HepG2 (cell line): ENCODE measurements around the gene PXYLP1. TPM values are rescaled to one million over a fixed set of nuclear protein-coding genes. Genes with fewer than 3 reads are reported as not detected.

ENCODE experiments used
- ATAC-seq: fragments of 200-7000 bp; cut with Tn5 transposase; 3 replicates; pipeline ENCODE4 v1.9.1; 2020; ENCODE audit warnings: mild to moderate bottlenecking, moderate library complexity
- BruUV-seq: library from RNA; stranded (reverse); fragments of 400-500 nt; replicated peaks from 2 replicates; lab custom pipeline; 2021; lab: Mats Ljungman, UMichigan
- CTCF ChIA-PET: fragments of 300-600 bp; formaldehyde crosslinking; extraction: SDS; loops from one replicate; lab custom pipeline; 2021; ENCODE audit warnings: low total read pairs, inconsistent platforms, low intra/inter-chr PET ratio; lab: Yijun Ruan, JAX
- POLR2A ChIA-PET: fragments of 350-600 bp; sonication (Branson Sonifier 250); formaldehyde crosslinking; loops from one replicate; lab custom pipeline; 2020; ENCODE audit warnings: antibody characterized with exemption, inconsistent platforms; lab: Yijun Ruan, JAX
- DNase-seq: peaks from one replicate; pipeline ENCODE4 v3.0.0-alpha.2; 2015; ENCODE audit warnings: low spot score
- FAIRE-seq: peaks from 3 replicates; lab custom pipeline; 2011; peaks lifted over from hg19 to GRCh38; lab: Jason Lieb, UNC
- H2AFZ ChIP-seq: one replicate; pipeline ENCODE4 v1.6.1; 2011; ENCODE audit warnings: low read length, inconsistent platforms
- H3K27ac ChIP-seq: fragments of 300-600 bp; 3 replicates; pipeline ENCODE4 v1.8.0; 2011; ENCODE audit warnings: mixed run types, mild to moderate bottlenecking, mixed read lengths, low read length, inconsistent platforms; ENCODE audit not compliant: insufficient read depth; ENCODE audit errors: extremely low read length
- H3K27me3 ChIP-seq, 2 experiments: fragments of 200-600 bp in 1 of 2; 2 replicates in 1 of 2; 3 replicates in 1 of 2; pipeline versions ENCODE4 v1.6.0 to v1.8.0; 2011; ENCODE audit warnings: low read length in 2 of 2, mild to moderate bottlenecking in 2 of 2, moderate library complexity in 2 of 2, inconsistent platforms in 1 of 2; ENCODE audit not compliant: insufficient read depth in 2 of 2, control insufficient read depth in 1 of 2
- H3K36me3 ChIP-seq, 2 experiments: fragments of 200-600 bp in 1 of 2; replicated peaks in 1 of 2; 2 replicates in 1 of 2; 3 replicates in 1 of 2; pipeline versions ENCODE4 v1.5.1 to v1.8.0; 2011; ENCODE audit warnings: low read length in 2 of 2, inconsistent platforms in 1 of 2; ENCODE audit not compliant: insufficient read depth in 2 of 2, control insufficient read depth in 1 of 2
- H3K4me1 ChIP-seq: 2 replicates; pipeline ENCODE4 v1.5.1; 2012; ENCODE audit warnings: low read length, inconsistent platforms; ENCODE audit not compliant: insufficient read depth
- H3K4me2 ChIP-seq: 2 replicates; pipeline ENCODE4 v1.6.0; 2011; ENCODE audit warnings: low read depth, low read length, inconsistent platforms
- H3K4me3 ChIP-seq, 3 experiments: fragments of 200-600 bp in 1 of 3; sonication (generic), shearing (Covaris generic) in 1 of 3; replicated peaks in 1 of 3; 2 replicates each; pipeline ENCODE4 v1.5.1; 2011 to 2016; ENCODE audit warnings: low read length in 3 of 3, inconsistent platforms in 2 of 3, low read depth in 2 of 3, mild to moderate bottlenecking in 2 of 3, control low read depth in 1 of 3, mixed read lengths in 1 of 3; ENCODE audit not compliant: insufficient read depth in 1 of 3
- H3K79me2 ChIP-seq: one replicate; pipeline ENCODE4 v1.6.1; 2011; ENCODE audit warnings: low read length, inconsistent platforms; ENCODE audit not compliant: insufficient read depth
- H3K9ac ChIP-seq: 2 replicates; pipeline ENCODE4 v1.6.0; 2011; ENCODE audit warnings: mild to moderate bottlenecking, low read depth, low read length, inconsistent platforms; ENCODE audit not compliant: insufficient read depth
- H3K9me3 ChIP-seq: 2 replicates; pipeline ENCODE4 v1.5.1; 2012; ENCODE audit warnings: mild to moderate bottlenecking, low read length
- H4K20me1 ChIP-seq: 2 replicates; pipeline ENCODE4 v1.6.0; 2011; ENCODE audit warnings: inconsistent platforms, mild to moderate bottlenecking, low read length, moderate library complexity; ENCODE audit not compliant: insufficient read depth
- FOXK1 ChIP-seq: sonication (generic); formaldehyde crosslinking; IDR thresholded peaks from 2 replicates; pipeline ENCODE4 v1.4.0; 2020; ENCODE audit warnings: low read depth, missing genetic modification reagents, borderline replicate concordance
- MAFK ChIP-seq, 2 experiments: IDR thresholded peaks in 1 of 2; conservative IDR thresholded peaks in 1 of 2; 2 replicates each; pipeline ENCODE4 v1.6.1; 2011; ENCODE audit warnings: improper control_type of control experiment in 2 of 2, low read length in 2 of 2
- RAD21 ChIP-seq: fragments of 450-650 bp; formaldehyde crosslinking; IDR thresholded peaks from 2 replicates; pipeline ENCODE4 v1.5.0; 2020; ENCODE audit warnings: mild to moderate bottlenecking
- RCOR2 ChIP-seq: IDR thresholded peaks from 2 replicates; pipeline ENCODE4 v1.6.1; 2016; ENCODE audit warnings: missing biosample characterization, missing genetic modification reagents
- TCF12 ChIP-seq, 2 experiments: fragments of 450-650 bp in 1 of 2; sonication (generic) in 1 of 2; formaldehyde crosslinking in 1 of 2; IDR thresholded peaks; 2 replicates each; pipeline versions ENCODE4 v1.6.1 to v1.8.0; 2017 to 2022; ENCODE audit warnings: antibody characterized with exemption in 1 of 2, mild to moderate bottlenecking in 1 of 2, missing genetic modification reagents in 1 of 2, moderate library complexity in 1 of 2
- ZBTB3 ChIP-seq: sonication (generic); formaldehyde crosslinking; IDR thresholded peaks from 2 replicates; pipeline ENCODE4 v1.4.0; 2020; ENCODE audit warnings: low read depth, mild to moderate bottlenecking, moderate library complexity, missing genetic modification reagents, borderline replicate concordance
- WGBS: methylation state at CpG from one replicate; pipeline ENCODE4 v1.1.6; 2017; ENCODE audit warnings: low lambda C conversion rate; 5-methylcytosine and 5-hydroxymethylcytosine counted together
- in situ Hi-C: cut with HindIII; loops from 2 replicates; pipeline ENCODE4 v1.10.0; 2017; ENCODE audit warnings: low pct_unique_long_range_greater_than_20kb; ENCODE audit not compliant: extremely low pct_ligation_motif_present
- intact Hi-C: fragments of 100-400 bp; cut with micrococcal nuclease; formaldehyde crosslinking; loops from one replicate; pipeline ENCODE4 v1.10.0; 2022; ENCODE audit not compliant: unreplicated experiment
- polyA plus RNA-seq, 8 experiments: library from polyadenylated mRNA; depleted of rRNA in 3 of 8; stranded (reverse) in 7 of 8; unstranded in 1 of 8; fragments of >200 nt; fragmentation: Illumina TruSeq in 4 of 8; extraction: Trizol in 4 of 8; gene quantifications; 2 replicates each; pipeline versions ENCODE4 v1.2.1 to v1.2.3, GENCODE V29; 2011 to 2016; ENCODE audit warnings: low read depth in 4 of 8, missing spikeins in 1 of 8, mixed read lengths in 1 of 8; ENCODE audit not compliant: insufficient read depth in 1 of 8
- total RNA-seq, 5 experiments: library from RNA; depleted of rRNA; stranded (reverse); fragments of >200 nt; fragmentation: Illumina TruSeq; extraction: Trizol; gene quantifications; 2 replicates each; pipeline ENCODE4 v1.2.3, GENCODE V29; 2016; ENCODE audit warnings: low read depth in 1 of 5
- TF ChIP-seq, protein P1 (sequence below): sonication (generic); formaldehyde crosslinking; IDR thresholded peaks from 2 replicates; pipeline ENCODE4 v1.5.0; 2020; ENCODE audit warnings: missing genetic modification reagents, mild to moderate bottlenecking, borderline replicate concordance
- TF ChIP-seq, protein P2 (sequence below): sonication (generic); formaldehyde crosslinking; IDR thresholded peaks from 2 replicates; pipeline ENCODE4 v1.4.0; 2020; ENCODE audit warnings: mild to moderate bottlenecking, missing genetic modification reagents
- TF ChIP-seq, protein P3 (sequence below): sonication (generic); formaldehyde crosslinking; IDR thresholded peaks from 2 replicates; pipeline ENCODE4 v1.8.0; 2022; ENCODE audit warnings: mild to moderate bottlenecking, missing genetic modification reagents
- TF ChIP-seq, protein P4 (sequence below), 2 experiments: IDR thresholded peaks; 2 replicates each; pipeline ENCODE4 v1.6.1; 2011 to 2012; ENCODE audit warnings: low read length in 2 of 2, borderline replicate concordance in 1 of 2, low read depth in 1 of 2, mild to moderate bottlenecking in 1 of 2, moderate library complexity in 1 of 2
- TF ChIP-seq, protein P5 (sequence below): sonication (generic); formaldehyde crosslinking; IDR thresholded peaks from 2 replicates; pipeline ENCODE4 v1.5.0; 2020; ENCODE audit warnings: mild to moderate bottlenecking, missing genetic modification reagents, borderline replicate concordance

The PXYLP1 gene
- total and polyA plus RNA-seq, 2 of the 13 experiments (the other 11 are each of a cell fraction or from before 2014, with no cell fraction given) = 4.9 to 8.1 TPM

DNA sequence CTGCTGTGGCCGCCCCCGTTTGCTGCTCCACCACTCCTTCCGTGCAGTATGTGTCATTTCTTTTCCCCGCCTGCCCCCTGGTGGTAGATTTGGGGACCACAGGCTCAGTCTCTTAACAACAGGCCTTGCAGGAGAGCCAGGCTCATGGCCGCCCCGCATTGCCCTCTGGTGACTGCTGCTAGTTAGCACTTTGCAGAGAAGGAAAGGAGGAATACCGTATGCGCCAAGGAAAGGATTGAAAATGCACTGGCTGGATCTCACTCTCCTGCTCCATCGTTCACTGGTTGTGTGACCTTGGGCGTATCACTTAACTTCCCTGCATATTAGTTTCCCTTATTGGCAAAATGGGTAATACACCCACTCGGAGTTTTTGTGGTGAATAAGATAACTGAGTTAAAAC lies 39.3 kb upstream of the PXYLP1 start:
- no peaks in the 10 kb centered on the region for H3K79me2 ChIP-seq
- ATAC-seq (peak; percentile 99), FAIRE-seq (peak; percentile 88), DNase-seq (peak; percentile 87)
- POLR2A ChIA-PET = no interaction called here
- no peak overlapping the region for H2AFZ ChIP-seq
- 1% methylated on average over 11 of the region's 11 CpGs for WGBS
- peaks cover 0 to 17% of the 10 kb centered on the region in 2 experiments; a peak in 2 of 5 replicates for H3K27me3 ChIP-seq
- no peak overlapping the region for H3K27ac ChIP-seq
- CTCF ChIA-PET = interaction anchor here (0.7 to 2.5 kb wide), 8 partner anchors 63 to 294 kb away, joined by 3 to 41 read pairs (median 4); no protein-coding TSS in a partner anchor
- in situ Hi-C loops = loop anchor here (5.0 to 10.0 kb wide), 3 partner anchors 85 to 278 kb away; no protein-coding TSS in a partner anchor
- H3K4me1 ChIP-seq = no peaks in the 10 kb centered on the region
- intact Hi-C loops = loop anchor here (1.0 to 2.0 kb wide), 4 partner anchors 86 to 294 kb away; no protein-coding TSS in a partner anchor
- no TSS peak for BruUV-seq
- H3K36me3 ChIP-seq = no peaks in the 10 kb centered on the region
- H3K4me2 ChIP-seq = no peak overlapping the region
- no peaks in the 10 kb centered on the region for H4K20me1 ChIP-seq
- no peak overlapping the region for H3K4me3 ChIP-seq
- no peak overlapping the region for H3K9ac ChIP-seq
- no peaks in the 10 kb centered on the region for H3K9me3 ChIP-seq
- TF ChIP-seq RAD21 (CRISPR knock-in tag) (peak; percentile 95), TCF12 (IDR thresholded peaks at IDR 0.05) (no peak), TCF12 (CRISPR knock-in tag; IDR thresholded peaks at IDR 0.05) (no peak), MAFK (conservative IDR thresholded peaks at IDR 0.05 in 1 of 2, IDR thresholded peaks at IDR 0.05 in 1 of 2; ENCODE audit: low read length in 2 of 2) (no peak), RCOR2 (CRISPR knock-in tag) (no peak), FOXK1 (peak; percentile 44; the same call in 1 of the 2 replicates), ZBTB3 (no peak)
- TF ChIP-seq, protein P1, sequence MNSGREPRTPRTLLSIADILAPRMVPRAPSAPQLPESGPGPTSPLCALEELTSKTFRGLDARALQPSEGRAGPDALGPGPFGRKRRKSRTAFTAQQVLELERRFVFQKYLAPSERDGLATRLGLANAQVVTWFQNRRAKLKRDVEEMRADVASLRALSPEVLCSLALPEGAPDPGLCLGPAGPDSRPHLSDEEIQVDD = no peak
- TF ChIP-seq, protein P2, sequence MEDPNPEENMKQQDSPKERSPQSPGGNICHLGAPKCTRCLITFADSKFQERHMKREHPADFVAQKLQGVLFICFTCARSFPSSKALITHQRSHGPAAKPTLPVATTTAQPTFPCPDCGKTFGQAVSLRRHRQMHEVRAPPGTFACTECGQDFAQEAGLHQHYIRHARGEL = no peak
- TF ChIP-seq, protein P3, sequence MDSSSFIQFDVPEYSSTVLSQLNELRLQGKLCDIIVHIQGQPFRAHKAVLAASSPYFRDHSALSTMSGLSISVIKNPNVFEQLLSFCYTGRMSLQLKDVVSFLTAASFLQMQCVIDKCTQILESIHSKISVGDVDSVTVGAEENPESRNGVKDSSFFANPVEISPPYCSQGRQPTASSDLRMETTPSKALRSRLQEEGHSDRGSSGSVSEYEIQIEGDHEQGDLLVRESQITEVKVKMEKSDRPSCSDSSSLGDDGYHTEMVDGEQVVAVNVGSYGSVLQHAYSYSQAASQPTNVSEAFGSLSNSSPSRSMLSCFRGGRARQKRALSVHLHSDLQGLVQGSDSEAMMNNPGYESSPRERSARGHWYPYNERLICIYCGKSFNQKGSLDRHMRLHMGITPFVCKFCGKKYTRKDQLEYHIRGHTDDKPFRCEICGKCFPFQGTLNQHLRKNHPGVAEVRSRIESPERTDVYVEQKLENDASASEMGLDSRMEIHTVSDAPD = no peak
- TF ChIP-seq, protein P4, sequence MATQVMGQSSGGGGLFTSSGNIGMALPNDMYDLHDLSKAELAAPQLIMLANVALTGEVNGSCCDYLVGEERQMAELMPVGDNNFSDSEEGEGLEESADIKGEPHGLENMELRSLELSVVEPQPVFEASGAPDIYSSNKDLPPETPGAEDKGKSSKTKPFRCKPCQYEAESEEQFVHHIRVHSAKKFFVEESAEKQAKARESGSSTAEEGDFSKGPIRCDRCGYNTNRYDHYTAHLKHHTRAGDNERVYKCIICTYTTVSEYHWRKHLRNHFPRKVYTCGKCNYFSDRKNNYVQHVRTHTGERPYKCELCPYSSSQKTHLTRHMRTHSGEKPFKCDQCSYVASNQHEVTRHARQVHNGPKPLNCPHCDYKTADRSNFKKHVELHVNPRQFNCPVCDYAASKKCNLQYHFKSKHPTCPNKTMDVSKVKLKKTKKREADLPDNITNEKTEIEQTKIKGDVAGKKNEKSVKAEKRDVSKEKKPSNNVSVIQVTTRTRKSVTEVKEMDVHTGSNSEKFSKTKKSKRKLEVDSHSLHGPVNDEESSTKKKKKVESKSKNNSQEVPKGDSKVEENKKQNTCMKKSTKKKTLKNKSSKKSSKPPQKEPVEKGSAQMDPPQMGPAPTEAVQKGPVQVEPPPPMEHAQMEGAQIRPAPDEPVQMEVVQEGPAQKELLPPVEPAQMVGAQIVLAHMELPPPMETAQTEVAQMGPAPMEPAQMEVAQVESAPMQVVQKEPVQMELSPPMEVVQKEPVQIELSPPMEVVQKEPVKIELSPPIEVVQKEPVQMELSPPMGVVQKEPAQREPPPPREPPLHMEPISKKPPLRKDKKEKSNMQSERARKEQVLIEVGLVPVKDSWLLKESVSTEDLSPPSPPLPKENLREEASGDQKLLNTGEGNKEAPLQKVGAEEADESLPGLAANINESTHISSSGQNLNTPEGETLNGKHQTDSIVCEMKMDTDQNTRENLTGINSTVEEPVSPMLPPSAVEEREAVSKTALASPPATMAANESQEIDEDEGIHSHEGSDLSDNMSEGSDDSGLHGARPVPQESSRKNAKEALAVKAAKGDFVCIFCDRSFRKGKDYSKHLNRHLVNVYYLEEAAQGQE (IDR thresholded peaks at IDR 0.05; ENCODE audit: borderline replicate concordance in 1 of 2, low read depth in 1 of 2, low read length in 2 of 2) = no peak
- TF ChIP-seq, protein P5, sequence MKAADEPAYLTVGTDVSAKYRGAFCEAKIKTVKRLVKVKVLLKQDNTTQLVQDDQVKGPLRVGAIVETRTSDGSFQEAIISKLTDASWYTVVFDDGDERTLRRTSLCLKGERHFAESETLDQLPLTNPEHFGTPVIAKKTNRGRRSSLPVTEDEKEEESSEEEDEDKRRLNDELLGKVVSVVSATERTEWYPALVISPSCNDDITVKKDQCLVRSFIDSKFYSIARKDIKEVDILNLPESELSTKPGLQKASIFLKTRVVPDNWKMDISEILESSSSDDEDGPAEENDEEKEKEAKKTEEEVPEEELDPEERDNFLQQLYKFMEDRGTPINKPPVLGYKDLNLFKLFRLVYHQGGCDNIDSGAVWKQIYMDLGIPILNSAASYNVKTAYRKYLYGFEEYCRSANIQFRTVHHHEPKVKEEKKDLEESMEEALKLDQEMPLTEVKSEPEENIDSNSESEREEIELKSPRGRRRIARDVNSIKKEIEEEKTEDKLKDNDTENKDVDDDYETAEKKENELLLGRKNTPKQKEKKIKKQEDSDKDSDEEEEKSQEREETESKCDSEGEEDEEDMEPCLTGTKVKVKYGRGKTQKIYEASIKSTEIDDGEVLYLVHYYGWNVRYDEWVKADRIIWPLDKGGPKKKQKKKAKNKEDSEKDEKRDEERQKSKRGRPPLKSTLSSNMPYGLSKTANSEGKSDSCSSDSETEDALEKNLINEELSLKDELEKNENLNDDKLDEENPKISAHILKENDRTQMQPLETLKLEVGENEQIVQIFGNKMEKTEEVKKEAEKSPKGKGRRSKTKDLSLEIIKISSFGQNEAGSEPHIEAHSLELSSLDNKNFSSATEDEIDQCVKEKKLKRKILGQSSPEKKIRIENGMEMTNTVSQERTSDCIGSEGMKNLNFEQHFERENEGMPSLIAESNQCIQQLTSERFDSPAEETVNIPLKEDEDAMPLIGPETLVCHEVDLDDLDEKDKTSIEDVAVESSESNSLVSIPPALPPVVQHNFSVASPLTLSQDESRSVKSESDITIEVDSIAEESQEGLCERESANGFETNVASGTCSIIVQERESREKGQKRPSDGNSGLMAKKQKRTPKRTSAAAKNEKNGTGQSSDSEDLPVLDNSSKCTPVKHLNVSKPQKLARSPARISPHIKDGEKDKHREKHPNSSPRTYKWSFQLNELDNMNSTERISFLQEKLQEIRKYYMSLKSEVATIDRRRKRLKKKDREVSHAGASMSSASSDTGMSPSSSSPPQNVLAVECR = no peak; the same call in 1 of the 2 replicates
